MG63 (cell line): ENCODE measurements around the gene CRYZL1. TPM values are rescaled to one million over a fixed set of nuclear protein-coding genes. Genes with fewer than 3 reads are reported as not detected.
"Not testable (repeated sequence)": the region's sequence is repeated elsewhere in the genome, so short reads cannot be mapped to it uniquely, and the experiment has no call there.

Experiments
- DNase-seq: peaks from one replicate; pipeline ENCODE4 v3.0.0-alpha.2; 2020
- H3K27me3 ChIP-seq: fragments of 250-450 bp; sonication (Bioruptor Pico); 2 replicates; pipeline ENCODE4 v1.5.1; 2020; ENCODE audit warnings: mild to moderate bottlenecking, moderate library complexity
- H3K36me3 ChIP-seq: fragments of 250-450 bp; sonication (Bioruptor Pico); 2 replicates; pipeline ENCODE4 v1.5.1; 2020; ENCODE audit warnings: mild to moderate bottlenecking, moderate library complexity
- H3K4me3 ChIP-seq: fragments of 250-450 bp; sonication (Bioruptor Pico); 2 replicates; pipeline ENCODE4 v1.5.1; 2020; ENCODE audit warnings: mild to moderate bottlenecking, moderate library complexity
- H3K9me3 ChIP-seq: fragments of 250-450 bp; sonication (Bioruptor Pico); 2 replicates; pipeline ENCODE4 v1.5.1; 2020; ENCODE audit warnings: mild to moderate bottlenecking, moderate library complexity
- total RNA-seq: library from RNA; depleted of rRNA; stranded (reverse); fragments of >200 nt; shearing (Covaris generic); gene quantifications from 2 replicates; pipeline ENCODE4 v1.2.3, GENCODE V29; 2014; ENCODE audit warnings: low replicate concordance; rRNA removed

Gene CRYZL1
- total RNA-seq: 7.8 and 126 TPM in 2 replicates

DNA sequence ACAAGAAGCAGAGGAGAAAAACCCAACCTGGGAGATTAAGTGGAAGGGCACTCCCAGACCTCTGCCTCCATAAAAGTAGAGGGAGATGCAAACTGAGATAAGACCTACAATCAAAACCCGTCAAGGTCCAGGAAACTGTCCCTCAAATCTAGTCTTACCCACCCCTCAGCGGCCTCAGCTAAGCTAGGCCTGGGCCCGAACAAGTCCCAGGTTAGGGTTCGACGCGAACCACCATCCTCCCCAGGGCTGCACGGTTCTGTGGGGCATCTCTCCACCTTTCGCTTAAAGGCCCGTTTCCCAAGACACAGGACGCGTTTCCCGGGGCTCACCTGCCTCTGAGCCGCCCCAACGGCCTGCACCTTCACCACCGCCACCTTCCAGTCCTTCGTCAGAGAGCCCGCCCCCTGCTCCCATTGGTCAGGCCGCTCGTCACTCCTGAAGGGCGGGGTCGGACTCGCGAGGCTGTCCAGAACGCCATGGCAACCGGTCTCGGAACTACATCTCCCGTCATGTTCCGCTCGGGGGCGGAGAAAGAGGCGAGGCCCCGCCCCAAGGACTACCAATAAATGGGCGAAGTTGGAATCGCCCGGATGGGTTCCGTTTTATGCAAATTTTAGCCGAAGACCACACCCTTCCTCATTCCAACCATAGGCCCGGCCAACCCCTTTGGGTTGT, at the start of gene CRYZL1:
Gene CRYZL1 (minus strand): TSS at position 390 of the 675 bp plus-strand sequence. CDS start 10,190 bp downstream, outside the sequence.
- Histone ChIP-seq H3K9me3 (no peaks in the 10 kb centered on the region), H3K4me3 (peak within 1 kb of the TSS; percentile 77), H3K27me3 (no peaks in the 10 kb centered on the region), H3K36me3 (peaks cover 3% of the 10 kb centered on the region; the same call in 1 of the 2 replicates)
- DNase-seq: peak; percentile 99

DNA sequence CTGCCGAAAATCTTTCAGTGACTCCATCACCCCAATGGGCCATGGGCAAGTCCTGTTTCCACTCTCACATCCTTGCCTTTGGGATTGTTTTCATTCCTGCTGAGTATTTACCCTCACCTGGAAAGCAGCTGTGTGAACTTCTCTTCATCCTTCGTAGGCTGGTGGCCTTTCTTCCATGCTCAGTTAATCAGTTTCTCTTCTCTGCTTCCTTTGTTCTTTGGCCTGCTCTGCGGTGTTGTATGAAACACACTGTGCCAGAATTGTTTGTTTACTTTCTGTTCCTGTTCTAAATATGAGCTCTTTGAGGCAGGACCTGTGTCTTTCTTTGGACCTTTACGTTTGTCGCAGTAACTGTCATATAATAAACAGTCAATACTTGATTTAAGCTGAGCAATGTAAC, 49.3 kb upstream of the CRYZL1 start:
- Histone ChIP-seq H3K9me3 (no peaks in the 10 kb centered on the region), H3K36me3 (no peaks in the 10 kb centered on the region), H3K27me3 (no peaks in the 10 kb centered on the region), H3K4me3 (no peak overlapping the region)
- DNase-seq: no peak

DNA sequence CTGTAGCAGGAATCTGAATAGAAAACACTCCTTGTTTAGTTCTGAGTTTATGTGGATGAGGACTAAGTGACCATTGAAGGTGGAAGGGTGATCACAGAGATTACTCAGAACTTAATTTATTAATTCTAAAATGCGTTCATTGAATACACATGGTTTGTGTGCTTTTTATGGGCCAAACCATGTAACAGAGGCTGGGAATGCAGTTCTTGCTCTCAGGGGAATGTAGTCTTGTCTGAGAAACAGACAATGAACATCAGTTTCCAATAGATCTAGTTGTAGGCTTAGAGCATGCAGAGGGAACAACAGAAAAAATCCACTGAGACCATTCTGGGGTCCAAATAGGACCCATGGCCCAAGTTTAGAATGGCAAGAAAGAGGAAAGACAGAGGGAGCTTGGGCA, 46.8 kb upstream of the CRYZL1 start:
- Histone ChIP-seq H3K27me3 (no peaks in the 10 kb centered on the region), H3K9me3 (no peaks in the 10 kb centered on the region), H3K36me3 (no peaks in the 10 kb centered on the region), H3K4me3 (no peak overlapping the region)
- no peak for DNase-seq

DNA sequence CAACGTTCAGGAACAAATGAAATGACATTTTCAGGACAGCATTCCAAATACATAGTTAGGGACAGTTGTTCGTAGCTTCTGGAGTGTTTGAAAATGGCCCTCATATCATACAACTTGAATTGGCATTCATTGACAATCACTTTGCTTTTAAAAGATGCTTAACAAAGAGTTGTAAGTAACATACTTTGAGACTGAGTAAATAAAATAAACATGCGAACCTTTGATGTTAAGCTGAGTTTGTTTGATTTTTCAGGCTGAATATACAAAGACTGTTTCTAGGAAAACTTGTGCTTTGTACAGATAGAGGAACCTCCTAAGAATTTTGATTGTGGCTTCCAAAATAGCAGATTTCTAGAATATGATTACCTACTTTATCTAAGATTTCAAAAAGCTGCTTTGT, 46.1 kb upstream of the CRYZL1 start:
- H3K4me3 ChIP-seq: no peak overlapping the region
- H3K9me3 ChIP-seq: no peaks in the 10 kb centered on the region
- no peaks in the 10 kb centered on the region for H3K27me3 ChIP-seq
- no peak for DNase-seq
- no peaks in the 10 kb centered on the region for H3K36me3 ChIP-seq

DNA sequence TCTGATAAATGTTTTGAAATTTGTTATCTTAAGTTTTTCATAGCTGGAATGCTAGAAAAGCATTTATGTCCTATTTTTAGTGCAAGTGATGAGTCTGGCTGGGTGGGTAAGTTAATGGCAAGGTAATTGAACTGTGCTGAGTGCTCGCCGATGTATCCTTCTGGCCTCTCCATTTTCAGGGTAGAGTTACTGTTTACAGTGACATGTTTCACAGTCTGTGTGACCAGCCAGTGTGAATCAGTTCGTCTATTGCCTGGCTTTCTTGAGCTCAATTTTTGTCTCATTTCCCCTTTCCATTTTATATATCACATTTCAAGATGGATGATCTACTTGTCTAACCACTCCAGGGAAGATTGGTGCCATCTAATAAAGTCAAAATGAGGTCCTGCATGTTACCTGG, 44.8 kb upstream of the CRYZL1 start:
- DNase-seq: no peak
- H3K27me3 ChIP-seq: no peaks in the 10 kb centered on the region

DNA sequence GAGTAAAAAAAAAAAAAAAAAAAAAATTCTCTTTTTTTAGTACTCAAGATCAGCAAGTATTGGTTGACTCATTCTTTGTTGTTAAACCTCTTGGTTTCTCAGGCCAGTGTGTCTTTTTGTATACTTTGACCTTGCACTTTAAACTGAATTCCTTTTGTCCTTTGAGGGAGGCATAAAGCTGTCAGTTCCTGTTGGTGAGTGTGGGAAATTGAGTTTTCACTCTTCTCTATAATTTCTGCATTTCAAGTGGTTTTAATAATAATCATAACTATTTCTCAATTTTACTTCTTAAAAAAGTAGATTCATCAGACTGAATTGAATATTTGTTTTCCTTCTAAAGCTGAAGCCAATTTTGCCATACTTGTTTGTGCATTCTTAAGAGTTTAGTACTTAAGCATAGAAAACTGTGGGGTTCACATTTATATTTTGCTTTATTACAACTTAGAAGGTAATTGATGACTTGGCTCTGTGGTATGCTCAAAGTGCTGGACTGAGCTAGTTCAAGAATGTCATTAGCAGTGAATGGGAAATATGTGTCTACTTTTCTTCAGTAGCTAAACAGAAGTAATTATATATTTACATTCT, 44.2 kb upstream of the CRYZL1 start:
- DNase-seq: peak; percentile 12
- Histone ChIP-seq H3K9me3 (no peaks in the 10 kb centered on the region), H3K27me3 (no peaks in the 10 kb centered on the region), H3K4me3 (no peak overlapping the region), H3K36me3 (no peaks in the 10 kb centered on the region)

More for the DNA sequence above, 44.8 kb upstream of the CRYZL1 start:
- Histone ChIP-seq H3K4me3 (no peak overlapping the region), H3K36me3 (no peaks in the 10 kb centered on the region), H3K9me3 (no peaks in the 10 kb centered on the region)

DNA sequence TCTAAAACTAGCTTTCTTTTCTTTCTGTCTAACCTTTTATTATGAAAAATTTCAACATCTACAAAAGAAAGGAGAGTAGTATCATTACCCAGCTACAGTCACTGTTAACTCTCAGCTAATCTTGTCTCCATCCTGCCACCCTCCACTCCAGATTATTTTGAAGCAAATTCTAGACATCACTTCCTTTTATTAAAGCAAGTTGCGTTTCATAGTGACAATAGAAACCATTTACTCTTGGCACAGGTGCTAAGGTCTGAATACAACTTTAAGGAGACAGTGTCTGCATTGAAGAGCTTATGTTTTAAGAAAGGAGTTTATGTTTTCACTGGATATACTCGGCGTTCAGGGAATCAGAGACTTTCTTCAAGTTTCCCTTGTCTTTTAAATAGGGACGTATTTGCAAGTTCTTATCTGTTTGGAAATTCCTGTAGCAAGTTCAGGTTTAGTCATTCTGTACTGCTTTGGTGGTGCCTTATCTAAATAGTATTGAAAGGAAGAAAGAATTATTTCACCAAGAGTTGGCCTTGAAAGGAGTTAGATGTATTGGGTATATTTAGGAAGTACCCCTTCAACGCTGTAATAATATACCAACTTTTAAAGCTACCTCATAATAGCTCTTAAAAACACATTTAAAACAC, 43.5 kb upstream of the CRYZL1 start:
- H3K27me3 ChIP-seq: no peaks in the 10 kb centered on the region
- H3K4me3 ChIP-seq: no peak overlapping the region
- DNase-seq: no peak
- H3K36me3 ChIP-seq: no peaks in the 10 kb centered on the region
- no peaks in the 10 kb centered on the region for H3K9me3 ChIP-seq

DNA sequence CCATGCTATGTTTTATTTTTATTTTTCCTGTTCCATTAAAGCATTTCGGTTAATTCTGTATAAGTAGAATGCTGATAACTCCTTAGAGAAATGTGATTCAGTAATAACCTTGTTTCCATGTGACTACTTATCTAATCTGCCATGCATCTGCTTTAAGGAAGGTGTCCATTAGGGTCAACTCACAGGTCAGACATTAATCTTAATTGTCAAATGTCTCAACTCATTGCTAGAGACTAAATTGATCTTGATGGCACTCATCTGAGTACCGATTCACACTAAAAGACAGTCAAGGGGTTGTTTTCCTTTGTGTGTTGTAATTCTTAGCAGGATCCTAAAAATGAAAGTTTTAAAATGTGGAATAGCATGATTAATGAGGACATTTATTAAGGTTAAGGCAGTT, 42.5 kb upstream of the CRYZL1 start:
- Histone ChIP-seq H3K36me3 (no peaks in the 10 kb centered on the region), H3K9me3 (no peaks in the 10 kb centered on the region), H3K27me3 (no peaks in the 10 kb centered on the region), H3K4me3 (no peak overlapping the region)
- DNase-seq: no peak

DNA sequence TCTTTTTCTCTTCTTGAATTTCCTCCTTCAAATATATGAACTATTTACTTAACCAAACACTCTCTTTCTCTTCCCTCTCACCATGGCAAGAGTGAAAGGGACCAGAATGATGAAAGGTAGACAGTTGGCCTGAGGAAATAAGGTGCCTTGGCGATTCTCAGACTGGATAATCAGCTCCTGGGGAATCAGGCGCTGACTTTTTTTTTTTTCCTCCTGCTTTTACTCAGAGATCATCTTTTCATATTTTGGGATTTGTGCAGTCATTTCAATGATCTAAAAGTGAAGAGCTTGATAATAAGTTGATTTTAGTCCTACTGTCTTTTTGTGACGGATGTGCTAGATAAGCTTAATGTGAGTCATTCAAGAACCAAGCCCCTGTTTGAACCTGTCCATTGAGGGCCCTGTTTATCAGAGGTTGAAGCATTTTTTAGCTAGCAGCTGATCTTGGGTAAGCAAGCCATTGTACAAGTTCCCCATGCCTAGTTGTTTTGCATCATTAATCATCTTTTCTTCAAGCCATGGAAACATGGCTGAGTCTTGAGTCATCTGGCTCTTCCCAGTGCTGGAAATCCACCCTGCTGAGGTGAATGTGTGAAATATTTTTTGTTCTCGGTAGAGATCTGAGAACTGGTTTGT, 41.6 kb upstream of the CRYZL1 start:
- Histone ChIP-seq H3K36me3 (no peaks in the 10 kb centered on the region), H3K27me3 (no peaks in the 10 kb centered on the region), H3K9me3 (no peaks in the 10 kb centered on the region), H3K4me3 (no peak overlapping the region)
- peak; percentile 51 for DNase-seq

DNA sequence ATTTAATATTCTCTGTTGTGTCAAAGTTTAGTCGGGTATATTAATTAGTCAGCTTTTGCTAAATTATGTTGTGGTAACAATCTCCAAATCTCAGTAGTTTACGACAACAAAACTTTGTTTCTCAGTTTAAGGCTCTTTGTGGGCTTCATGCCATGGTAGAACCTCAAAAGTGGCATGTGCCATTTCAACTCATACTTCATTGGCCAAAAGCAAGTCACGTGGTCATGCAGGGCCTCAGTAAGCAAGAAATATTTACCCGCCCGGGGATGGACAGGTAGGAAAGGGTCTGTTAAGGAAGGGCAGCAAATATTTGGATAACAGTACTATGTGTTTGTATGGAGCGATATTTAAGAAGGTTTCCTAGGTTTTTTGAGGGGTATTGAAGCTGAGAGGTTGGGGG, 39.3 kb upstream of the CRYZL1 start:
- H3K27me3 ChIP-seq: no peaks in the 10 kb centered on the region
- H3K4me3 ChIP-seq: no peak overlapping the region
- DNase-seq: no peak
- no peaks in the 10 kb centered on the region for H3K9me3 ChIP-seq
- no peaks in the 10 kb centered on the region for H3K36me3 ChIP-seq

DNA sequence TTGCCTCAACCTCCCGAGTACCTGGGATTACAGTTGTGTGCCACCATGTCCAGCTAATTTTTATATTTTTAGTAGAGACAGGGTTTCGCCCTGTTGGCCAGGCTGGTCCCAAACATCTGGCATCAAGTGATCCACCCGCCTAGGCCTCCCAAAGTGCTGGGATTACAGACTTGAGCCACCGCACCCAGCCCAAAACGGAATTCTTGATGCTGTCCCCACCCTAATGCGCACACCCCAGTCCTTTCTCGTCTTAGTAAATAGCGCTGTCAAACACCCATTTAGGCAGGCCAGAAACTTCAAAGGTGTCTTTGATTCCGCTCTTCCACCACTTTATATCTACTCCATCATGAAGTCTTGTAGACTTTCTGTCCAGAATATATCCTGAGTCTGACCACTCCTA, 35.9 kb upstream of the CRYZL1 start:
- no peak for DNase-seq
- no peaks in the 10 kb centered on the region for H3K9me3 ChIP-seq
- H3K27me3 ChIP-seq: no peaks in the 10 kb centered on the region
- H3K4me3 ChIP-seq: no peak overlapping the region
- H3K36me3 ChIP-seq: no peaks in the 10 kb centered on the region

DNA sequence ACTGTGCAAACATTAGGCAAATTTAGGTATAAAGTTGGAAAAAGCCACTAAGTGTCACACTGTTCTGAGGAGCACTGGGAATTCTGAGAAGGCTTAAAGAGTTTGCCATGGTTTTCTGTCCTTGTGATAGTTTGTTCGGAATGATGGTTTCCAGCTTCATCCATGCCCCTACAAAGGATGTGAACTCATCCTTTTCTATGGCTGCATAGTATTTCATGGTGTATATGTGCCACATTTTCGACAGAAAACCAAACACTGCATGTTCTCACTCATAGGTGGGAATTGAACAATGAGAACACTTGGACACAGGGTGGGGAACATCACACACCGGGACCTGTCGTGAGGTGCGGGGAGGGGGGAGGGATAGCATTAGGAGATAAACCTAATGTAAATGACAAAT, 35.1 kb upstream of the CRYZL1 start:
- H3K36me3 ChIP-seq, DNase-seq, H3K4me3 ChIP-seq: not testable (repeated sequence)

DNA sequence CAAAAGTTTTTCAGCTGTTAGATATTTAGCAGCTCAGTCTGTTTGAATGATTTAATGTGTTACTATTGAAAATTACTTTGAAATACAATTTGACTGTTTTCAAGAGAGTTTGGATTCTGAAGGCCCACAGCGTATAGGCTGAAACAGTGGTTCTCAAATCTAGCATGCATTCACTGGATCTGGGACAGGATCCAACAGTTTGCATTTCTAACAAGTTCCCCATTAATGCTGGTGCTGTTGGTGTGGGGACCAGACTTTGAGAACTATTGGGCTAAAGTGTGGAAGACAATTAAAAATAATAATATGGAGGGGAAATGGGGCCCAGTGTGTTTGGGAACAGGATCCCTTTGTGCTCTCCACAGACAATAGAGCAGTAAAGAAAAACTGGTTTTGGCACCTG, 32.7 kb upstream of the CRYZL1 start:
- Histone ChIP-seq H3K9me3 (no peaks in the 10 kb centered on the region), H3K36me3 (no peaks in the 10 kb centered on the region), H3K27me3 (no peaks in the 10 kb centered on the region), H3K4me3 (no peak overlapping the region)
- DNase-seq: no peak

More for the DNA sequence above, 35.1 kb upstream of the CRYZL1 start:
- not testable (repeated sequence) for H3K9me3 ChIP-seq, H3K27me3 ChIP-seq

DNA sequence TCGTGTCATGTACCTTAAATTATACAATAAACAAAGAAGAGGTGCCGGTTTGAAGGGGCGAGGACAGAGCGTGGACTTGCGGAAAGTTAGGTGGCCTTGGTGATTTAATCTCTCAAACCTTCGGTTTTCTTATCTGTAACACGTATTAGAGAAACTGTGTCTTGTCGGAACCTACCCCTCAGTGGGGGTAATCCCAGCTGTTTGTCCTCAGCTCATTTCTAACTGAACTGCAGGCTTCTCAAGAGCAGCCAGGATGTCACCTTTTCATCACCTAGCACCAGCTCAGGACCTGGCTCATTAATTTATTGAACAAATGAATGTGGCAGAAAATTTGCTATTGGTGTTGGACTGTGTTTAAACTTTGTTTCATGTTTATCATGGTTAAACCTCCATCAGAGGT, 31.9 kb upstream of the CRYZL1 start:
- no peaks in the 10 kb centered on the region for H3K9me3 ChIP-seq
- no peaks in the 10 kb centered on the region for H3K36me3 ChIP-seq
- no peak overlapping the region for H3K4me3 ChIP-seq
- H3K27me3 ChIP-seq: no peaks in the 10 kb centered on the region
- DNase-seq: no peak

DNA sequence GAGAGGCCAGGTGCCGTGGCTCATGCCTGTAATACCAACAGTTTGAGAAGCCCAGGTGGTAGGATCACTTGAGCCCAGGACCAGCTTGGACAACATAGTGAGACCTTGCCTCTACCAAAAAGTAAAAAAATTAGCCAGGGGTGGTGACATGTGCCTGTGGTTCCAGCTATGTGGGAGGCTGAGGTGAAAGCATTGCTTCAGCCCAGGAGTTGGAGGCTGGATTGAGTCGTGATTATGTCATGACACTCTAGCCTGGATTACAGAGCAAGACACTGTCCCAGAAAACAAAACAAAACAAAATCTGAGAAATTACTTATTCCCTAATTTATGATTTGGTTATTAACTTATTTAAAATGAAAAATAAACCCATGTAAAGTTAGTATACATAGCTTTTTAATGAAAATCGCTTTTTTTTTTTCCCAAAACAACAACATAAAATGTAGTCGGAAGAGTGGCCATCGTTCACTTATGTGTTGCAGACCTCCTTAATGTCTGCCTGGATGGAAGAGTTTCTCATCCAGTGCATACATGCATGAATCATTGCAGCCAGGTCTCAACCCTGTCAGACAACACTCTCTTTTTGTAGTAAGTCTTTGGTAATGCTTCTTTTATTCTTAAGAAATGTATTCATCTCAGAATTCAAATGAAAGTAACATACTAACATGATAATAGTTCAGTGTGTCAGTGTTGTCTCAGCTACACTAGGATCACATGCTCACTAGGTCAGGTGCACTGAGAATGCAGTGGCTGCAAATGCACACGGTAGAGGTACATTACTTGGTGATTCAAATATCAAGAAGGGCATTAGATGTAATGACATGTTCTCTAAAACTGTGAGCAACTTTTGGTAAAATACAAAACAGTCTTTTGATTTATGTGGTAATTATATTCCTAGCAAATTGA, 28.8 kb upstream of the CRYZL1 start:
- no peak for DNase-seq
- Histone ChIP-seq H3K36me3 (no peaks in the 10 kb centered on the region), H3K9me3 (no peaks in the 10 kb centered on the region), H3K4me3 (no peak overlapping the region), H3K27me3 (no peaks in the 10 kb centered on the region)

DNA sequence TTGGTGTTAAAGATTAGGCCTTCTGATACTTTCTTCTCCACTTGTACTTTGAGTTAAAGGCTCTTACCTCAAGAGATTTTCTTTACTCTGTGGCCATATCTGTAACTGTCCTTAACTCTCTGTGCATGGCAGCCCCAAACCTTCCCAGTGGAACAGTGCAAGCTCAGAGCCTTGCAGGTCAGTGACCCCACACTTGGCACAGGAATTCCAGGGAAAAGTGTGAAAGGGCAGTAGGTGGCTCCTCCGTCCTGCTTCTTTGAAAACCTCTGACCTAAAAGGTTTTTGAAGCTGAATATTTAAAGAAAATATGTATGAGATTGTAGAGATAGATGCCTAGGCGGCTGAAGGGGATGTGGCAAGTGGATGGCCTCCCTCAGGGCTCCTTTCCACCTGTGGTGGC, 27.1 kb upstream of the CRYZL1 start:
- Histone ChIP-seq H3K36me3 (no peaks in the 10 kb centered on the region), H3K27me3 (no peaks in the 10 kb centered on the region), H3K9me3 (no peaks in the 10 kb centered on the region), H3K4me3 (no peak overlapping the region)
- DNase-seq: no peak

DNA sequence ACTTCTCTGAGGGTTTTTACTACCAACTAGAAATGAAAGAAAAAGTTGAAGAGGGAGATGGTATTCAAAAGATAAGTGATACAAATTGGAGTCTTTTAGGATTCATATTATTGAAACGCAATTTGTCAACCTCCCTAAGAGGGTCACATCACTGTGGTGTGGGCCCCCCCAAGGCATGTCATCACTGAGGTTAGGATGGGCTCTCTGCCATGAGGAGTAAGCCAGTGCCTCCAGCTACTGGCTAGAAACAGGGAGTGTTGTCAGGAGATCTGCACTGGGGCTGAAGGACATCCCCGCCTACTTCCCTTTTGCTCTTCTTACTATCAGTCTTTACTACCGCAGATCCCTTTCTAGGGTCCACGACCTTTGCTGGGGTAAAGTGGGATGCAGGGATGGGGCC, 26.6 kb upstream of the CRYZL1 start:
- DNase-seq: no peak
- Histone ChIP-seq H3K27me3 (no peaks in the 10 kb centered on the region), H3K9me3 (no peaks in the 10 kb centered on the region)

More for the DNA sequence above, 26.6 kb upstream of the CRYZL1 start:
- no peaks in the 10 kb centered on the region for H3K36me3 ChIP-seq
- H3K4me3 ChIP-seq: no peak overlapping the region
